ENCODE results near the gene CCDC92B.
"Not testable (repeated sequence)": the region's sequence is repeated elsewhere in the genome, so short reads cannot be mapped to it uniquely, and the experiment has no call there.

CCDC92B gene

GRCh38 chr17:2701996-2702741 is 47.3 kb downstream of the CCDC92B start:
- no peak for DNase-seq

GRCh38 chr17:2701161-2701995 is 48.1 kb downstream of the CCDC92B start:
- no peak for DNase-seq

GRCh38 chr17:2700491-2701141 is 48.8 kb downstream of the CCDC92B start:
- peak; percentile 87 to 100 for DNase-seq

- DNase-seq, result no peak
Measured at GRCh38 chr17:2700030-2700490, 49.4 kb downstream of the CCDC92B start.

- not testable (repeated sequence) for DNase-seq
Measured at GRCh38 chr17:2699216-2699805, 50.1 kb downstream of the CCDC92B start.

- DNase-seq, result no peak
Measured at GRCh38 chr17:2697611-2698162, 51.8 kb downstream of the CCDC92B start.

GRCh38 chr17:2695961-2696760 is 53.3 kb downstream of the CCDC92B start:
- DNase-seq, result no peak

GRCh38 chr17:2695243-2695960 is 54.0 kb downstream of the CCDC92B start:
- no peak for DNase-seq

GRCh38 chr17:2694381-2695242 is 54.8 kb downstream of the CCDC92B start:
- no peak for DNase-seq

- DNase-seq, result no peak
Measured at GRCh38 chr17:2693561-2694380, 55.7 kb downstream of the CCDC92B start.

GRCh38 chr17:2692781-2693135 is 56.7 kb downstream of the CCDC92B start:
- no peak for DNase-seq

- DNase-seq, result no peak
Measured at GRCh38 chr17:2691965-2692780, 57.3 kb downstream of the CCDC92B start.

- DNase-seq, result no peak
Measured at GRCh38 chr17:2691069-2691871, 58.2 kb downstream of the CCDC92B start.

GRCh38 chr17:2690165-2691068 is 59.0 kb downstream of the CCDC92B start:
- no peak for DNase-seq

GRCh38 chr17:2689411-2690164 is 59.9 kb downstream of the CCDC92B start:
- DNase-seq, result no peak

All from AML-193 (cell line).